Upper lobe of left lung (tissue), 4 donors: ENCODE results near the gene NRXN3.

ENCODE experiments used
- POLR2A ChIP-seq, 4 donors: fragments of 450-650 bp; IDR thresholded peaks; one replicate each; pipeline ENCODE4 v1.5.1; 2016 to 2017; ENCODE audit warnings: antibody characterized with exemption in 4 of 4, mild to moderate bottlenecking in 2 of 4
- TF ChIP-seq, protein P1 (sequence below), 6 experiments: fragments of 450-650 bp in 4 of 6; fragments of 200-600 bp in 2 of 6; sonication (generic) in 2 of 6; IDR thresholded peaks; one replicate each; pipeline ENCODE4 v1.5.1; 2016 to 2019; ENCODE audit warnings: antibody characterized with exemption in 6 of 6

DNA sequence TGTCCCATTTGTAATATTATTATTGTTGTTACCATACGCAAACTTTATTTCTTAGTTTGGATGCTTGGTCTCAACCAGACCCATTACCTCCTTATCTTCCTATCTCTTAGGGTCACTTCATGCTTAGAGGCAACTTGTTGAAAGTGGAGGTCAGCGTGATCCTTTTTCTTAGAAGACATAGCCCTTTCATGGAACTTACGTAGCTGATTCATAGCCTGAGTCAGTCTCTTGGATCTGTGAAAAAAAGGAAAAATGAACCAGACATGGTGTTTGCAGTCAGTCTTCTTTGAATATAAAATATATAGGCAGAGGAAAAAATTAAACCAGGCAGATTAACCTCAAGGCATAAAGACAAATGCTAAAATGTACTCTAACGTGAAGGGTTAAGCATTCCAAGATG, 1427.4 kb downstream of the NRXN3 start:
- TF ChIP-seq, protein P1, sequence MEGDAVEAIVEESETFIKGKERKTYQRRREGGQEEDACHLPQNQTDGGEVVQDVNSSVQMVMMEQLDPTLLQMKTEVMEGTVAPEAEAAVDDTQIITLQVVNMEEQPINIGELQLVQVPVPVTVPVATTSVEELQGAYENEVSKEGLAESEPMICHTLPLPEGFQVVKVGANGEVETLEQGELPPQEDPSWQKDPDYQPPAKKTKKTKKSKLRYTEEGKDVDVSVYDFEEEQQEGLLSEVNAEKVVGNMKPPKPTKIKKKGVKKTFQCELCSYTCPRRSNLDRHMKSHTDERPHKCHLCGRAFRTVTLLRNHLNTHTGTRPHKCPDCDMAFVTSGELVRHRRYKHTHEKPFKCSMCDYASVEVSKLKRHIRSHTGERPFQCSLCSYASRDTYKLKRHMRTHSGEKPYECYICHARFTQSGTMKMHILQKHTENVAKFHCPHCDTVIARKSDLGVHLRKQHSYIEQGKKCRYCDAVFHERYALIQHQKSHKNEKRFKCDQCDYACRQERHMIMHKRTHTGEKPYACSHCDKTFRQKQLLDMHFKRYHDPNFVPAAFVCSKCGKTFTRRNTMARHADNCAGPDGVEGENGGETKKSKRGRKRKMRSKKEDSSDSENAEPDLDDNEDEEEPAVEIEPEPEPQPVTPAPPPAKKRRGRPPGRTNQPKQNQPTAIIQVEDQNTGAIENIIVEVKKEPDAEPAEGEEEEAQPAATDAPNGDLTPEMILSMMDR (IDR thresholded peaks at IDR 0.05) = no peak
- no peak for TF ChIP-seq POLR2A (IDR thresholded peaks at IDR 0.05)
